ENCODE data around the gene CXCL3.

CXCL3 gene

GRCh38 chr4:74032064-74032463 lies 6.4 kb downstream of the CXCL3 start:
- Histone ChIP-seq H3K4me1 (ENCODE audit: insufficient read depth, low read length) (no peaks in the 10 kb centered on the region; the same call in 1 of the 2 replicates), H3K9ac (ENCODE audit: low read depth, low read length) (no peak overlapping the region), H3K27ac (ENCODE audit: low read length) (no peak overlapping the region), H3K9me3 (ENCODE audit: insufficient read depth, low read depth, low read length) (no peaks in the 10 kb centered on the region), H3K27me3 (ENCODE audit: insufficient read depth, low read length) (no peaks in the 10 kb centered on the region), H3K36me3 (ENCODE audit: insufficient read depth, low read depth, low read length) (no peaks in the 10 kb centered on the region), H3K4me3 (ENCODE audit: low read length) (no peak overlapping the region)

GRCh38 chr4:74031576-74031975 lies 6.9 kb downstream of the CXCL3 start:
- no peaks in the 10 kb centered on the region for H3K36me3 ChIP-seq (ENCODE audit: insufficient read depth, low read depth, low read length)
- no peak overlapping the region for H3K27ac ChIP-seq (ENCODE audit: low read length)
- H3K4me3 ChIP-seq (ENCODE audit: low read length): no peak overlapping the region
- H3K4me1 ChIP-seq (ENCODE audit: insufficient read depth, low read length): no peaks in the 10 kb centered on the region; the same call in 1 of the 2 replicates
- no peaks in the 10 kb centered on the region for H3K27me3 ChIP-seq (ENCODE audit: insufficient read depth, low read length)
- no peak overlapping the region for H3K9ac ChIP-seq (ENCODE audit: low read depth, low read length)
- H3K9me3 ChIP-seq (ENCODE audit: insufficient read depth, low read depth, low read length): no peaks in the 10 kb centered on the region

GRCh38 chr4:74030285-74030684 lies 8.2 kb downstream of the CXCL3 start:
- no peak overlapping the region for H3K27ac ChIP-seq (ENCODE audit: low read length)
- no peaks in the 10 kb centered on the region for H3K27me3 ChIP-seq (ENCODE audit: insufficient read depth, low read length)
- H3K9me3 ChIP-seq (ENCODE audit: insufficient read depth, low read depth, low read length): no peaks in the 10 kb centered on the region
- H3K9ac ChIP-seq (ENCODE audit: low read depth, low read length): no peak overlapping the region
- no peak overlapping the region for H3K4me3 ChIP-seq (ENCODE audit: low read length)
- no peaks in the 10 kb centered on the region for H3K4me1 ChIP-seq (ENCODE audit: insufficient read depth, low read length)
- H3K36me3 ChIP-seq (ENCODE audit: insufficient read depth, low read depth, low read length): no peaks in the 10 kb centered on the region

- H3K4me3 ChIP-seq (ENCODE audit: low read length): no peak overlapping the region
- no peak overlapping the region for H3K9ac ChIP-seq (ENCODE audit: low read depth, low read length)
- no peaks in the 10 kb centered on the region for H3K9me3 ChIP-seq (ENCODE audit: insufficient read depth, low read depth, low read length)
- H3K27ac ChIP-seq (ENCODE audit: low read length): no peak overlapping the region
- H3K27me3 ChIP-seq (ENCODE audit: insufficient read depth, low read length): no peaks in the 10 kb centered on the region
- no peaks in the 10 kb centered on the region for H3K4me1 ChIP-seq (ENCODE audit: insufficient read depth, low read length)
- H3K36me3 ChIP-seq (ENCODE audit: insufficient read depth, low read depth, low read length): no peaks in the 10 kb centered on the region
These were observed 10.0 kb downstream of the CXCL3 start for GRCh38 chr4:74028504-74028903.

DNA sequence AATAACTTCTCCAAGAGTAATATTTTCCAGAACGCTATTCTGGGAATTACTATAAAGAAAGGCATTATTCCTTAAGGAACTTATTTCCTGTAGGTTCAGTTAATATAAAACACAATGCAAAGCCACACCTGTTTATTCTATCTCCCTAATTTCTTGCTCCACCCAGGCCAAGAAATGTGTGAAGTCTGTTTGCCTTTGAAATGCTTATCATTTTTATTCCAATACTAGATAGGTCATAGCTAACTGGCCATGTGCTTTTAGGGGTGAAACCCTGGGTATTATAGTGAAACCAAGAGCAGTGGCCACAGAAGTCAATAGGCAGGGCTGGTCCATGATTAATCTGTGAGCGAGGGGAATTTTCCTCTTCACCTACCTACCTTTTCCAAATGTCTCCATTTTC lies 14.8 kb downstream of the CXCL3 start:
- Histone ChIP-seq H3K9me3 (ENCODE audit: insufficient read depth, low read depth, low read length) (no peaks in the 10 kb centered on the region), H3K4me3 (ENCODE audit: low read length) (no peak overlapping the region), H3K27me3 (ENCODE audit: insufficient read depth, low read length) (no peaks in the 10 kb centered on the region), H3K4me1 (ENCODE audit: insufficient read depth, low read length) (no peaks in the 10 kb centered on the region), H3K36me3 (ENCODE audit: insufficient read depth, low read depth, low read length) (no peaks in the 10 kb centered on the region), H3K9ac (ENCODE audit: low read depth, low read length) (no peak overlapping the region), H3K27ac (ENCODE audit: low read length) (no peak overlapping the region)

DNA sequence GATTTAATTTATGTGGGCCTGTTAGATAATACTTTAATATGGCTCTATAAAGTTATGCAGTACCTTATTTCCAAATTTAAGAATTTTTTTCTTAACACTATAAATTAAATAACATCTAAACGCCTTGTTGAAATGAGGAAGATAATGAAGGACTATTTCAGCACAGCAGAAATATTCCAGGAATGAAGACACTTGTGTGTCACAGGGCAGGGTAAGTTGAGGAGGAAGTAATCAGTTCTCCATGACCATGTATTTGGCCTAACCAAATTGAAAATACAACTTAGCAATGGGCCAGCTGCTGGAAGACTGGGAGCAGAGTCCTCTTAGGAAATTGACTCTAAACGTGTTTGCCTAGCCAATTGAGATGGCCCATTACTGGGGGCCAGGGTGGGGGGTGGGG lies 16.9 kb downstream of the CXCL3 start:
- Histone ChIP-seq H3K9me3 (ENCODE audit: insufficient read depth, low read depth, low read length) (no peaks in the 10 kb centered on the region), H3K4me1 (ENCODE audit: insufficient read depth, low read length) (no peaks in the 10 kb centered on the region), H3K27me3 (ENCODE audit: insufficient read depth, low read length) (no peaks in the 10 kb centered on the region), H3K4me3 (ENCODE audit: low read length) (no peak overlapping the region), H3K9ac (ENCODE audit: low read depth, low read length) (no peak overlapping the region), H3K36me3 (ENCODE audit: insufficient read depth, low read depth, low read length) (no peaks in the 10 kb centered on the region), H3K27ac (ENCODE audit: low read length) (no peak overlapping the region)

GRCh38 chr4:74018771-74019170 lies 19.7 kb downstream of the CXCL3 start:
- H3K36me3 ChIP-seq (ENCODE audit: insufficient read depth, low read depth, low read length): no peaks in the 10 kb centered on the region
- H3K4me3 ChIP-seq (ENCODE audit: low read length): no peak overlapping the region
- no peaks in the 10 kb centered on the region for H3K9me3 ChIP-seq (ENCODE audit: insufficient read depth, low read depth, low read length)
- no peaks in the 10 kb centered on the region; the same call in 1 of the 2 replicates for H3K4me1 ChIP-seq (ENCODE audit: insufficient read depth, low read length)
- no peak overlapping the region for H3K27ac ChIP-seq (ENCODE audit: low read length)
- H3K9ac ChIP-seq (ENCODE audit: low read depth, low read length): no peak overlapping the region
- no peaks in the 10 kb centered on the region for H3K27me3 ChIP-seq (ENCODE audit: insufficient read depth, low read length)

DNA sequence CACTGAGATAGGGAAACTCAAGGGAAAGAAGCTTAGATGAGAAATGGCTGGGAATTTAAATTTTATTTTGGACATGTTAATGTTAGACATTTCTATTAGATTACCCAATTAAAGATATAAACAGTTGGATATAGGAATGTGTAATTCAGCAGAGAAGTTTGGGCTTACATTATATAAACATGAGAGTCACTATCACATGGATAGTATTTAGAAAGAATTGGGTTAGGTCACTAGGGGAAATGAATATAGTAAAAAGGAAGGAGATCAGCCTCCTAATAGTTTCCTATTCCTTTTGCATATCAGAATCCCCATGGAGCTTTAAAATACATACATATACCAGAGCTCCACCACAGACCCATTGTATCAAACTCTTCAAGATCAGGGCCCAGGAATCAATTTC lies 20.4 kb downstream of the CXCL3 start:
- H3K9ac ChIP-seq (ENCODE audit: low read depth, low read length): no peak overlapping the region
- no peaks in the 10 kb centered on the region for H3K27me3 ChIP-seq (ENCODE audit: insufficient read depth, low read length)
- no peak overlapping the region for H3K27ac ChIP-seq (ENCODE audit: low read length)
- no peak overlapping the region for H3K4me3 ChIP-seq (ENCODE audit: low read length)
- H3K36me3 ChIP-seq (ENCODE audit: insufficient read depth, low read depth, low read length): no peaks in the 10 kb centered on the region
- no peaks in the 10 kb centered on the region; the same call in 1 of the 2 replicates for H3K4me1 ChIP-seq (ENCODE audit: insufficient read depth, low read length)
- no peaks in the 10 kb centered on the region for H3K9me3 ChIP-seq (ENCODE audit: insufficient read depth, low read depth, low read length)

DNA sequence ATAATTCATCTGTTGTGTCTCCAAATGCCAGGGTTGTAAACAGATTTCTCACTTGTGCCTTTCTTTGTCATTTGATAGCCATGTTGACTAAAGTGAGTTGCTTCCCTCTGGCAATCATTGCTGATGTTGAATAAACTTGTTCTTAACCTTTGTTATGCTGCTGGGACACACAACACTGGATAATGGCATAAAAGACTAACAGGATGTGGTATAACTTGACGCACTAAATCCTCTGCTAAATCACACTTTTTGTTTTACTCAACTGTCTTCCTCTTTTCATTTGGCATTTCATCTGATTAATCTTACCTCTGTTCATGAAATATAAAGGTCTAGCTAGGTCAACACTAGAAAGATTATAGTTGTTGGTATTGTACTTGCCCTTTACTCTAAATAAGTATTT lies 22.4 kb downstream of the CXCL3 start:
- Histone ChIP-seq H3K4me1 (ENCODE audit: insufficient read depth, low read length) (no peaks in the 10 kb centered on the region; the same call in 1 of the 2 replicates), H3K27me3 (ENCODE audit: insufficient read depth, low read length) (no peaks in the 10 kb centered on the region), H3K36me3 (ENCODE audit: insufficient read depth, low read depth, low read length) (no peaks in the 10 kb centered on the region), H3K9me3 (ENCODE audit: insufficient read depth, low read depth, low read length) (no peaks in the 10 kb centered on the region), H3K4me3 (ENCODE audit: low read length) (no peak overlapping the region), H3K27ac (ENCODE audit: low read length) (no peak overlapping the region), H3K9ac (ENCODE audit: low read depth, low read length) (no peak overlapping the region)

DNA sequence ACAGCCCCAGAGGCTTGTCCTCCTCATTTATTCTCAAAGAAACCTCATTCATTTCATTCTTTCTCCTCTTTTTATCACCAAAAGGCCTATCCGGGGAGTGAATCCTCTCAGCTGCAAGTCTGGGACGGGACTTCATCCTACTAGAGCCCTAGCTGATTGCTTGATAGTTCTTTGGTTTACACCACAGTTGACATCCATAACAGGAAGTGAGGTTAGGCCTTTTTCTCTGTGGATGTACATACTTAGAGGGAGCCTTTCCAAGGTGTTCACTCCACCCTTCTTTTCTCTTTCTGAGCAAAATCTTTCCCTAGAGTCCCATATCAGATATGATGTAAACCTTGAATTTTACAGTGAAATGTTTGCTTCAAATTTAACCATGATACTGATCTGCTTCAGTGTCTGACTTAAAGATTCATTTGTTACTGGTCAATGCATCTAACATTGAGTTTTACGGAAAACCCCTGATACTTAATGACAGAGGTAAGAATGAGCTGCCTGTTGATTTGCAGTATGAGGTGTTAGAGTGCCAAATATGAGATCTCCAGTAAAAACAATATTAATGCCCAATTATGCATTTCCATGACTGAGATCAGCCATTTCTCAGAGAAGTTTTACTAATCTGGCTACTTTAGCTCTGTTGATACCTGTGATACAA lies 23.2 kb downstream of the CXCL3 start:
- Histone ChIP-seq H3K4me3 (ENCODE audit: low read length) (no peak overlapping the region), H3K27ac (ENCODE audit: low read length) (no peak overlapping the region), H3K9ac (ENCODE audit: low read depth, low read length) (no peak overlapping the region), H3K36me3 (ENCODE audit: insufficient read depth, low read depth, low read length) (no peaks in the 10 kb centered on the region), H3K27me3 (ENCODE audit: insufficient read depth, low read length) (no peaks in the 10 kb centered on the region), H3K9me3 (ENCODE audit: insufficient read depth, low read depth, low read length) (peaks cover 6% of the 10 kb centered on the region; the same call in 1 of the 2 replicates), H3K4me1 (ENCODE audit: insufficient read depth, low read length) (no peaks in the 10 kb centered on the region; the same call in 1 of the 2 replicates)

DNA sequence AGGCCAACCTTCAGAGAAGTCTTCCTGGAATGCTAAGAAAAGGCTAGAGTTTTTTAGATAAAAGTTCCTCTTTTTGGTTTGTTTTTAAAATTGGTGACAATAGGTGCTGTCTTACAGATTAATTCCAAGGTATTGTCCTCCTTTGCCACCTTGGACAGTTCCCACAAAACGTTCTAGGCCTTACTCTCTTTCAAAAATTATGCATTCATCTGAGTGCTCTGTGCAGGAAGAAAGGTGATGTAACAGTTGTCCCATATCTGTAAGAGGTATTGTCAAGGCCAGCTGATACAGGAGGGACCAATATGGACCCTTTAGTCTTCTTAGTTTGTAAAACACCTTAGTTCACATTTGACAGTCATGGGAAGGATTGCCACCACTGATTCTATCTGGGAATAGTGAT lies 24.2 kb downstream of the CXCL3 start:
- Histone ChIP-seq H3K36me3 (ENCODE audit: insufficient read depth, low read depth, low read length) (no peaks in the 10 kb centered on the region), H3K9me3 (ENCODE audit: insufficient read depth, low read depth, low read length) (peaks cover 7% of the 10 kb centered on the region; the same call in 1 of the 2 replicates), H3K9ac (ENCODE audit: low read depth, low read length) (no peak overlapping the region), H3K27ac (ENCODE audit: low read length) (no peak overlapping the region), H3K27me3 (ENCODE audit: insufficient read depth, low read length) (no peaks in the 10 kb centered on the region), H3K4me1 (ENCODE audit: insufficient read depth, low read length) (no peaks in the 10 kb centered on the region; the same call in 1 of the 2 replicates), H3K4me3 (ENCODE audit: low read length) (no peak overlapping the region)

GRCh38 chr4:74013264-74013663 lies 25.2 kb downstream of the CXCL3 start:
- Histone ChIP-seq H3K36me3 (ENCODE audit: insufficient read depth, low read depth, low read length) (no peaks in the 10 kb centered on the region), H3K4me1 (ENCODE audit: insufficient read depth, low read length) (no peaks in the 10 kb centered on the region; the same call in 1 of the 2 replicates), H3K27me3 (ENCODE audit: insufficient read depth, low read length) (no peaks in the 10 kb centered on the region), H3K4me3 (ENCODE audit: low read length) (no peak overlapping the region), H3K9ac (ENCODE audit: low read depth, low read length) (no peak overlapping the region), H3K27ac (ENCODE audit: low read length) (no peak overlapping the region), H3K9me3 (ENCODE audit: insufficient read depth, low read depth, low read length) (peaks cover 7% of the 10 kb centered on the region; the same call in 1 of the 2 replicates)

All from iPS-20b (cell line).